Vagina (tissue), 2 donors: ENCODE results near the gene TIPIN. TPM values are rescaled to one million over a fixed set of nuclear protein-coding genes. Genes with fewer than 3 reads are reported as not detected.
"Not testable (repeated sequence)": the region's sequence is repeated elsewhere in the genome, so short reads cannot be mapped to it uniquely, and the experiment has no call there.

Experiments
- DNase-seq, 2 donors: peaks; one replicate each; pipeline ENCODE4 v3.0.0-alpha.2; 2017; ENCODE audit errors: extremely low spot score in 2 of 2
- H3K27ac ChIP-seq: fragments of 200-600 bp; sonication (generic); one replicate; pipeline ENCODE4 v1.5.1; 2019
- H3K27me3 ChIP-seq: fragments of 200-600 bp; sonication (generic); one replicate; pipeline ENCODE4 v1.5.1; 2019
- H3K36me3 ChIP-seq, 2 donors: fragments of 200-600 bp; sonication (generic); one replicate each; pipeline ENCODE4 v1.5.1; 2017 to 2019
- H3K4me1 ChIP-seq: fragments of 200-600 bp; sonication (generic); one replicate; pipeline ENCODE4 v1.5.1; 2019
- H3K4me3 ChIP-seq, 2 donors: fragments of 200-600 bp; sonication (generic); 1 replicate in 1 of 2; 2 replicates in 1 of 2; pipeline ENCODE4 v1.5.1; 2016 to 2019
- H3K9me3 ChIP-seq: fragments of 200-600 bp; sonication (generic); one replicate; pipeline ENCODE4 v1.5.1; 2019
- CTCF ChIP-seq, 3 experiments: fragments of 450-650 bp in 2 of 3; fragments of 200-600 bp in 1 of 3; sonication (generic) in 1 of 3; IDR thresholded peaks; one replicate each; pipeline ENCODE4 v1.5.1; 2017 to 2019; ENCODE audit warnings: antibody characterized with exemption in 3 of 3, mild to moderate bottlenecking in 2 of 3, moderate library complexity in 2 of 3
- POLR2A ChIP-seq, 2 donors: fragments of 450-650 bp; IDR thresholded peaks; one replicate each; pipeline ENCODE4 v1.6.1; 2017; ENCODE audit warnings: antibody characterized with exemption in 2 of 2, mild to moderate bottlenecking in 2 of 2, moderate library complexity in 2 of 2
- POLR2AphosphoS5 ChIP-seq, 2 donors: sonication (generic); formaldehyde crosslinking; IDR thresholded peaks; one replicate each; pipeline ENCODE4 v1.9.0; 2017; ENCODE audit warnings: antibody characterized with exemption in 2 of 2, mild to moderate bottlenecking in 2 of 2, low read depth in 1 of 2; ENCODE audit not compliant: insufficient read depth in 1 of 2
- intact Hi-C: fragments of 100-400 bp; cut with DNase I; formaldehyde crosslinking; loops from one replicate; pipeline ENCODE4 v1.15.1; 2023
- total RNA-seq: library from RNA; depleted of rRNA; stranded (reverse); fragments of >200 nt; gene quantifications from one replicate; pipeline ENCODE4 v1.2.3, GENCODE V29; 2016

TIPIN gene
- total RNA-seq, 1 donor from 2014 or later: 7.9 TPM

- H3K36me3 ChIP-seq: peaks cover 0 to 56% of the 10 kb centered on the region in 2 donors
- DNase-seq: no peak
- no peaks in the 10 kb centered on the region for H3K4me1 ChIP-seq
- H3K4me3 ChIP-seq: no peak overlapping the region
- no peak overlapping the region for H3K27ac ChIP-seq
- H3K9me3 ChIP-seq: no peaks in the 10 kb centered on the region
- TF ChIP-seq CTCF (IDR thresholded peaks at IDR 0.05) (no peak), POLR2AphosphoS5 (IDR thresholded peaks at IDR 0.05; ENCODE audit: insufficient read depth in 1 of 2, low read depth in 1 of 2) (no peak), POLR2A (IDR thresholded peaks at IDR 0.05) (no peak)
- intact Hi-C loops: no loop called here
- H3K27me3 ChIP-seq: no peaks in the 10 kb centered on the region
These were observed 45.7 kb downstream of the TIPIN start for GRCh38 chr15:66310786-66311185.

GRCh38 chr15:66309828-66310227 lies 46.7 kb downstream of the TIPIN start:
- DNase-seq: no peak
- Histone ChIP-seq H3K36me3 (peaks cover 0 to 49% of the 10 kb centered on the region in 2 donors), H3K27me3 (no peaks in the 10 kb centered on the region), H3K4me3 (no peak overlapping the region), H3K27ac (no peak overlapping the region), H3K9me3 (no peaks in the 10 kb centered on the region), H3K4me1 (no peaks in the 10 kb centered on the region)
- TF ChIP-seq CTCF (IDR thresholded peaks at IDR 0.05) (no peak), POLR2A (IDR thresholded peaks at IDR 0.05) (no peak), POLR2AphosphoS5 (IDR thresholded peaks at IDR 0.05; ENCODE audit: insufficient read depth in 1 of 2, low read depth in 1 of 2) (no peak)
- intact Hi-C loops: no loop called here

- no peak overlapping the region for H3K27ac ChIP-seq
- H3K36me3 ChIP-seq: peaks cover 0 to 36% of the 10 kb centered on the region in 2 donors
- H3K27me3 ChIP-seq: no peaks in the 10 kb centered on the region
- H3K9me3 ChIP-seq: no peaks in the 10 kb centered on the region
- intact Hi-C loops: no loop called here
- H3K4me3 ChIP-seq: no peak overlapping the region
- TF ChIP-seq POLR2AphosphoS5 (IDR thresholded peaks at IDR 0.05; ENCODE audit: insufficient read depth in 1 of 2, low read depth in 1 of 2) (no peak), CTCF (IDR thresholded peaks at IDR 0.05) (no peak), POLR2A (IDR thresholded peaks at IDR 0.05) (no peak)
- DNase-seq: no peak
- no peaks in the 10 kb centered on the region for H3K4me1 ChIP-seq
These were observed 48.0 kb downstream of the TIPIN start for GRCh38 chr15:66308531-66308930.

GRCh38 chr15:66306381-66306780 lies 50.1 kb downstream of the TIPIN start:
- H3K36me3 ChIP-seq: peaks cover 0 to 19% of the 10 kb centered on the region in 2 donors
- H3K9me3 ChIP-seq: no peaks in the 10 kb centered on the region
- no peaks in the 10 kb centered on the region for H3K4me1 ChIP-seq
- intact Hi-C loops: no loop called here
- no peak overlapping the region for H3K4me3 ChIP-seq
- no peak for DNase-seq
- H3K27ac ChIP-seq: no peak overlapping the region
- H3K27me3 ChIP-seq: no peaks in the 10 kb centered on the region
- no peak for TF ChIP-seq POLR2A (IDR thresholded peaks at IDR 0.05)
- TF ChIP-seq CTCF (IDR thresholded peaks at IDR 0.05): no peak
- TF ChIP-seq POLR2AphosphoS5 (IDR thresholded peaks at IDR 0.05; ENCODE audit: insufficient read depth in 1 of 2, low read depth in 1 of 2): no peak

GRCh38 chr15:66304425-66304824 lies 52.1 kb downstream of the TIPIN start:
- intact Hi-C loops: not testable (repeated sequence)

More at GRCh38 chr15:66304425-66304824, 52.1 kb downstream of the TIPIN start:
- H3K4me3 ChIP-seq, H3K36me3 ChIP-seq, H3K4me1 ChIP-seq, H3K9me3 ChIP-seq, H3K27ac ChIP-seq, H3K27me3 ChIP-seq, DNase-seq: not testable (repeated sequence)
